ENCODE measurements around the gene CD300LD.

The CD300LD gene

GRCh38 chr17:74554909-74555308, 37.2 kb downstream of the CD300LD start:
- H3K36me3 ChIP-seq = no peaks in the 10 kb centered on the region
- TF ChIP-seq Cebpa-rat (IDR thresholded peaks at IDR 0.05) = no peak
- no peaks in the 10 kb centered on the region for H4K20me1 ChIP-seq
- peaks cover 0 to 93% (median 23%) of the 10 kb centered on the region in 10 experiments; a peak in 11 of 20 replicates for H3K4me1 ChIP-seq
- no peak overlapping the region for H3K4me3 ChIP-seq
- peak overlapping the region in 5 of 11 experiments; percentile 26 to 83 (median 72); a peak in 8 of 22 replicates for H3K4me2 ChIP-seq
- no peaks in the 10 kb centered on the region for H3K27me3 ChIP-seq
- peaks cover 0 to 15% (median 0%) of the 10 kb centered on the region in 11 experiments; a peak in 2 of 22 replicates for H3K9me3 ChIP-seq (replicated peaks in 1 of 11)
- 0 out of 22 replicates have a peak overlapping the region, but pooled peaks of 2 of the 11 experiments have one; percentile 3 to 15 for H3K27ac ChIP-seq
- H3K9ac ChIP-seq = peak overlapping the region in 1 of 11 experiments; percentile 4; a peak in 1 of 22 replicates

- Histone ChIP-seq H3K4me3 (no peak overlapping the region), H3K4me2 (peak overlapping the region in 4 of 11 experiments; percentile 11 to 78 (median 41); a peak in 7 of 22 replicates), H3K9me3 (replicated peaks in 1 of 11) (peaks cover 0 to 9% (median 0%) of the 10 kb centered on the region in 11 experiments; a peak in 1 of 22 replicates), H4K20me1 (no peaks in the 10 kb centered on the region), H3K4me1 (peaks cover 23 to 91% (median 38%) of the 10 kb centered on the region in 10 experiments), H3K36me3 (no peaks in the 10 kb centered on the region), H3K9ac (no peak overlapping the region), H3K27ac (no peak overlapping the region), H3K27me3 (no peaks in the 10 kb centered on the region)
- TF ChIP-seq Cebpa-rat (IDR thresholded peaks at IDR 0.05) = no peak
Observed at GRCh38 chr17:74552037-74552436, 40.0 kb downstream of the CD300LD start.

DNA sequence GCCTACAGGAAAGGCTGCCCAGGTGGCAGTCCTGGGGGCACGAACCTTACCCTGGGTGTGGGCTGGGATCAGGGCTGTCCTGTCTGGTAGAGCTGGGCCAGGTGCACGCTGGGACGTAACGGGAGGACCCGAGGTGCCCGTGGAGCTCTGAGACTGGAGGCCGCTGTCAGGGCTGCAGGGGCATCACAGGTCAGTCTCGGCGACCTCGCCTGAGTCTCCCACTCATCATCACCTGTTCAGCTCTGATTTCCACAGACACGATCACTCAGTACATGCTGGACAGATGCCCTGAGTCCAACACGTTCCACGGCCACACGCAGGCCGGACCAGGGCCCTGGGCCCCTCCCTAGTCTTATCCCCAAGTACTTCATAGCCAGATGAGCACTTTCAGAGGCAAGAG, 41.5 kb downstream of the CD300LD start:
- H3K27ac ChIP-seq = no peak overlapping the region
- TF ChIP-seq Cebpa-rat (IDR thresholded peaks at IDR 0.05) = no peak
- no peaks in the 10 kb centered on the region for H3K9me3 ChIP-seq (replicated peaks in 1 of 11)
- H3K9ac ChIP-seq = no peak overlapping the region
- peak overlapping the region in 3 of 11 experiments; percentile 36 to 78 (median 46); a peak in 6 of 22 replicates for H3K4me2 ChIP-seq
- no peaks in the 10 kb centered on the region for H3K36me3 ChIP-seq
- peaks cover 37 to 91% (median 51%) of the 10 kb centered on the region in 10 experiments for H3K4me1 ChIP-seq
- no peak overlapping the region for H3K4me3 ChIP-seq
- H4K20me1 ChIP-seq = no peaks in the 10 kb centered on the region
- H3K27me3 ChIP-seq = no peaks in the 10 kb centered on the region

GRCh38 chr17:74549343-74549742, 42.7 kb downstream of the CD300LD start:
- H4K20me1 ChIP-seq = 0 out of 22 replicates have a peak, but pooled peaks cover 0 to 3% (median 0%) of the 10 kb centered on the region in 11 experiments
- no peaks in the 10 kb centered on the region for H3K36me3 ChIP-seq
- no peaks in the 10 kb centered on the region for H3K9me3 ChIP-seq (replicated peaks in 1 of 11)
- H3K4me3 ChIP-seq = no peak overlapping the region
- peak overlapping the region in 10 of 11 experiments; percentile 1 to 99 (median 53); a peak in 10 of 22 replicates for H3K4me2 ChIP-seq
- H3K27ac ChIP-seq = 0 out of 22 replicates have a peak overlapping the region, but pooled peaks of 1 of the 11 experiments have one; percentile 16
- 0 out of 22 replicates have a peak overlapping the region, but pooled peaks of 1 of the 11 experiments have one; percentile 13 for H3K9ac ChIP-seq
- no peaks in the 10 kb centered on the region for H3K27me3 ChIP-seq
- TF ChIP-seq Cebpa-rat (IDR thresholded peaks at IDR 0.05) = no peak
- peaks cover 49 to 91% (median 60%) of the 10 kb centered on the region in 10 experiments for H3K4me1 ChIP-seq

GRCh38 chr17:74547736-74548135, 44.3 kb downstream of the CD300LD start:
- TF ChIP-seq Cebpa-rat (IDR thresholded peaks at IDR 0.05) = no peak
- Histone ChIP-seq H3K4me2 (peak overlapping the region; percentile 66 to 99 (median 91)), H3K9ac (peak overlapping the region in 4 of 11 experiments; percentile 8 to 32 (median 24); a peak in 4 of 22 replicates), H3K36me3 (peaks cover 0 to 11% (median 0%) of the 10 kb centered on the region in 11 experiments; a peak in 6 of 22 replicates), H3K4me3 (peak overlapping the region in 1 of 10 experiments; percentile 5; a peak in 2 of 20 replicates), H3K27ac (peak overlapping the region in 9 of 11 experiments; percentile 69 to 84 (median 82); a peak in 17 of 22 replicates), H3K4me1 (peaks cover 50 to 98% (median 72%) of the 10 kb centered on the region in 10 experiments), H4K20me1 (peaks cover 0 to 9% (median 0%) of the 10 kb centered on the region in 11 experiments; a peak in 2 of 22 replicates), H3K27me3 (no peaks in the 10 kb centered on the region), H3K9me3 (replicated peaks in 1 of 11) (no peaks in the 10 kb centered on the region)

GRCh38 chr17:74547264-74547663, 44.8 kb downstream of the CD300LD start:
- Histone ChIP-seq H3K4me3 (peak overlapping the region in 1 of 10 experiments; percentile 5; a peak in 2 of 20 replicates), H4K20me1 (peaks cover 0 to 9% (median 0%) of the 10 kb centered on the region in 11 experiments; a peak in 2 of 22 replicates), H3K9ac (peak overlapping the region in 6 of 11 experiments; percentile 8 to 53 (median 24); a peak in 6 of 22 replicates), H3K4me2 (peak overlapping the region; percentile 66 to 99 (median 91)), H3K9me3 (replicated peaks in 1 of 11) (no peaks in the 10 kb centered on the region), H3K27me3 (no peaks in the 10 kb centered on the region), H3K36me3 (peaks cover 0 to 15% (median 0%) of the 10 kb centered on the region in 11 experiments; a peak in 6 of 22 replicates), H3K4me1 (peaks cover 50 to 97% (median 71%) of the 10 kb centered on the region in 10 experiments), H3K27ac (peak overlapping the region in 10 of 11 experiments; percentile 61 to 84 (median 79); a peak in 20 of 22 replicates)
- no peak for TF ChIP-seq Cebpa-rat (IDR thresholded peaks at IDR 0.05)

- peak overlapping the region; percentile 61 to 84 (median 76) for H3K27ac ChIP-seq
- H4K20me1 ChIP-seq = peaks cover 0 to 10% (median 0%) of the 10 kb centered on the region in 11 experiments; a peak in 2 of 22 replicates
- H3K9me3 ChIP-seq (replicated peaks in 1 of 11) = no peaks in the 10 kb centered on the region
- H3K4me3 ChIP-seq = no peak overlapping the region; a peak in 3 of 20 replicates
- H3K27me3 ChIP-seq = no peaks in the 10 kb centered on the region
- H3K36me3 ChIP-seq = peaks cover 0 to 20% (median 0%) of the 10 kb centered on the region in 11 experiments; a peak in 6 of 22 replicates
- TF ChIP-seq Cebpa-rat (IDR thresholded peaks at IDR 0.05) = no peak
- H3K4me2 ChIP-seq = peak overlapping the region; percentile 66 to 99 (median 91)
- H3K4me1 ChIP-seq = peaks cover 50 to 97% (median 72%) of the 10 kb centered on the region in 10 experiments
- H3K9ac ChIP-seq = peak overlapping the region in 9 of 11 experiments; percentile 0 to 79 (median 63); a peak in 17 of 22 replicates
Observed at GRCh38 chr17:74546586-74546985, 45.5 kb downstream of the CD300LD start.

DNA sequence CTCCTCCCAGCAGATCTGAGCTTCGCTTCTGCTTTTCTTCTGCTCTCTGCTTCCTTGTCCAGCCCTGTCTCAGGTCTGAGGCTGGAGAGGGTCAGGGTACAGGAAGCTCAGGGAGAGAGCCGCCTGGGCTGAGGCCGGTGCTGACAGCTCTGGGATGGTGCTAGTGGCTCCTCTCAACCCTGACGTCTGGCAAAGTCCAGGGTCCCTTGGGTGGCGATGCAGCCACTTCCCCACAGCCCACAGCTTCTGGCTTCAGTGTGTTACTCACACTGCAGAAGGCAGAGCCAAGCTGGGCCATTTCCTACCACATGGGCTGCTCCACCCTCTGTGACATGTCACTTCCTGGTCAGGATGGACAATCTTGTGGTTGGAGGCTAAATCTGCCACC, 46.2 kb downstream of the CD300LD start, which contains the start of gene CD300C:
Gene CD300C, minus strand, starts transcription at position 273 of the 388 bp plus-strand sequence. CDS start 333 bp downstream, outside the sequence.
- Histone ChIP-seq H3K27me3 (no peaks in the 10 kb centered on the region), H4K20me1 (peaks cover 0 to 18% (median 0%) of the 10 kb centered on the region in 11 experiments; a peak in 2 of 22 replicates), H3K36me3 (peaks cover 0 to 26% (median 0%) of the 10 kb centered on the region in 11 experiments; a peak in 6 of 22 replicates), H3K27ac (peak within 1 kb of the TSS; percentile 61 to 84 (median 76)), H3K9ac (peak within 1 kb of the TSS; percentile 48 to 79 (median 63)), H3K4me3 (peak within 1 kb of the TSS in 6 of 10 experiments; percentile 42 to 73 (median 58); a peak in 13 of 20 replicates), H3K4me1 (peaks cover 50 to 94% (median 72%) of the 10 kb centered on the region in 10 experiments), H3K9me3 (replicated peaks in 1 of 11) (no peaks in the 10 kb centered on the region), H3K4me2 (peak within 1 kb of the TSS; percentile 66 to 99 (median 91))
- no peak for TF ChIP-seq Cebpa-rat (IDR thresholded peaks at IDR 0.05)
